C4-2B (cell line): ENCODE data around the gene PROX1.

ENCODE experiments used
- ZFX ChIP-seq: fragments of 450-650 bp; IDR thresholded peaks from 2 replicates; pipeline ENCODE4 v1.6.1; 2017
- TF ChIP-seq, protein P1 (sequence below): fragments of 450-650 bp; conservative IDR thresholded peaks from 2 replicates; pipeline ENCODE4 v1.5.1; 2017; ENCODE audit warnings: mild to moderate bottlenecking

DNA sequence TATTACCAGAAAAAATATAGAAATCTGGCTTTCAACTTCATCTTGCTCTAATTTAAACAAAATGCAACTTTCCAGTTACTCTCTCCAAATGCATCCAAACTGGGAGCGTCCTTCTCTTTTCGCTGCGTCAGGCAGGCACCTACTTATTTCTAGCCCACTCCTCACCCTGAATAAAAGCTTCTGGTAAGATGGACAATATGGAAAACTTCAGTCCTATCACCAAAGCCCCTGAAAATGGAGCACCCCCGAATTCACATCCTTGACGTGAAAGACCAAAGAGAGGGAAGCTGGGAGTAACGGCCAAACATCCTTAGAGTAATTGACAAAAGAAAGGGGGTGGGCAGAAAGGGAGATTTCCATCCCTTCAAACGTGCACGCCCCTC lies 5.5 kb upstream of the PROX1 start:
- TF ChIP-seq, protein P1, sequence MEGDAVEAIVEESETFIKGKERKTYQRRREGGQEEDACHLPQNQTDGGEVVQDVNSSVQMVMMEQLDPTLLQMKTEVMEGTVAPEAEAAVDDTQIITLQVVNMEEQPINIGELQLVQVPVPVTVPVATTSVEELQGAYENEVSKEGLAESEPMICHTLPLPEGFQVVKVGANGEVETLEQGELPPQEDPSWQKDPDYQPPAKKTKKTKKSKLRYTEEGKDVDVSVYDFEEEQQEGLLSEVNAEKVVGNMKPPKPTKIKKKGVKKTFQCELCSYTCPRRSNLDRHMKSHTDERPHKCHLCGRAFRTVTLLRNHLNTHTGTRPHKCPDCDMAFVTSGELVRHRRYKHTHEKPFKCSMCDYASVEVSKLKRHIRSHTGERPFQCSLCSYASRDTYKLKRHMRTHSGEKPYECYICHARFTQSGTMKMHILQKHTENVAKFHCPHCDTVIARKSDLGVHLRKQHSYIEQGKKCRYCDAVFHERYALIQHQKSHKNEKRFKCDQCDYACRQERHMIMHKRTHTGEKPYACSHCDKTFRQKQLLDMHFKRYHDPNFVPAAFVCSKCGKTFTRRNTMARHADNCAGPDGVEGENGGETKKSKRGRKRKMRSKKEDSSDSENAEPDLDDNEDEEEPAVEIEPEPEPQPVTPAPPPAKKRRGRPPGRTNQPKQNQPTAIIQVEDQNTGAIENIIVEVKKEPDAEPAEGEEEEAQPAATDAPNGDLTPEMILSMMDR, result no peak
- no peak for TF ChIP-seq ZFX
